H1 (cell line): ENCODE measurements around the gene DOK3. TPM values are rescaled to one million over a fixed set of nuclear protein-coding genes. Genes with fewer than 3 reads are reported as not detected.

ENCODE experiments used
- MAX ChIP-seq: IDR thresholded peaks from 2 replicates; pipeline ENCODE4 v1.6.1; 2012; ENCODE audit warnings: inconsistent platforms
- SAP30 ChIP-seq: fragments of 300-600 bp; sonication (generic); IDR thresholded peaks from 2 replicates; pipeline ENCODE4 v1.7.1; 2012; ENCODE audit warnings: low read length, moderate library complexity, mild to moderate bottlenecking, inconsistent platforms; ENCODE audit not compliant: insufficient read depth, insufficient replicate concordance
- SP1 ChIP-seq: IDR thresholded peaks from 2 replicates; pipeline ENCODE4 v1.6.1; 2011; ENCODE audit warnings: low read depth, low read length
- SRF ChIP-seq: IDR thresholded peaks from 2 replicates; pipeline ENCODE4 v1.6.1; 2011; ENCODE audit warnings: mild to moderate bottlenecking, low read depth, low read length, moderate library complexity
- polyA plus RNA-seq, 7 experiments: library from polyadenylated mRNA; depleted of rRNA in 3 of 7; stranded (reverse) in 5 of 7; unstranded in 2 of 7; fragments of >200 nt in 5 of 7; fragments of 200-250 nt in 2 of 7; gene quantifications; 1 replicate in 5 of 7; 2 replicates in 1 of 7; 4 replicates in 1 of 7; pipeline versions ENCODE4 v1.2.1 to v1.2.3, GENCODE V29; 2011 to 2013; ENCODE audit warnings: missing spikeins in 2 of 7, mixed read lengths in 2 of 7
- total RNA-seq: library from RNA; stranded (reverse); fragmentation: NEBNext Ultra II Directional; extraction: Animal tissue kit (Norgen Biotek cat#: 25700); gene quantifications from 2 replicates; pipeline ENCODE4 v1.2.1, GENCODE V29; 2021

DOK3 gene
- total and polyA plus RNA-seq, 2 of the 8 experiments (the other 6 are each of a cell fraction or from before 2014, with no cell fraction given) = 4.2 to 6.4 TPM

GRCh38 chr5:177550122-177550521 is 40.5 kb upstream of the DOK3 start (continued):
- TF ChIP-seq MAX = no peak
- no peak for TF ChIP-seq SRF
- TF ChIP-seq SAP30 = no peak
- no peak for TF ChIP-seq SP1
